ENCODE data around the gene ZNHIT3. TPM values are rescaled to one million over a fixed set of nuclear protein-coding genes. Genes with fewer than 3 reads are reported as not detected.
A peak's percentile ranks its signal among the peaks of the same experiment; 100 is the strongest.

ZNHIT3 gene
- total RNA-seq, 4 donors from 2014 or later = 19.8 to 35.2 (median 25.4) TPM

DNA sequence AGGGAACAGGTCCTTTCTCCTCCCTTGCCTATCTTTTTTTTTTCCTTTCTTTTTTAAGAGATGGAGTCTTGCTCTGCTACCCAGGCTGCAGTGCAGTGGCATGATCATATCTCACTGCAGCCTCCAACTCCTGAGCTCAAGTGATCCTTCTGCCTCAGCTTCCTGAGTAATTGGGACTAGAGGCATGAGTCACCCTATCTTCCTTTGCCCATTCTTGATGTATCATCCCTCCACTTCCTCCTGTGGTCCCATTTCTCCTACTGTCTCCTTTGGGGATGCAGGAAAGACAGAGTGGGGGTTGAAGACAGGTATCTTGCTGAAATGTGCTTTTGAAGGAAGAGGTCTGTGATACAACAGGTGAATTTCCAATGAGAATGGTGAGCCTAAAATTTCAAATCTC lies 42.6 kb downstream of the ZNHIT3 start:
- no peak for DNase-seq (ENCODE audit: low spot score)
- no peak for ATAC-seq (ENCODE audit: low FRiP score)
- TF ChIP-seq, protein P1, sequence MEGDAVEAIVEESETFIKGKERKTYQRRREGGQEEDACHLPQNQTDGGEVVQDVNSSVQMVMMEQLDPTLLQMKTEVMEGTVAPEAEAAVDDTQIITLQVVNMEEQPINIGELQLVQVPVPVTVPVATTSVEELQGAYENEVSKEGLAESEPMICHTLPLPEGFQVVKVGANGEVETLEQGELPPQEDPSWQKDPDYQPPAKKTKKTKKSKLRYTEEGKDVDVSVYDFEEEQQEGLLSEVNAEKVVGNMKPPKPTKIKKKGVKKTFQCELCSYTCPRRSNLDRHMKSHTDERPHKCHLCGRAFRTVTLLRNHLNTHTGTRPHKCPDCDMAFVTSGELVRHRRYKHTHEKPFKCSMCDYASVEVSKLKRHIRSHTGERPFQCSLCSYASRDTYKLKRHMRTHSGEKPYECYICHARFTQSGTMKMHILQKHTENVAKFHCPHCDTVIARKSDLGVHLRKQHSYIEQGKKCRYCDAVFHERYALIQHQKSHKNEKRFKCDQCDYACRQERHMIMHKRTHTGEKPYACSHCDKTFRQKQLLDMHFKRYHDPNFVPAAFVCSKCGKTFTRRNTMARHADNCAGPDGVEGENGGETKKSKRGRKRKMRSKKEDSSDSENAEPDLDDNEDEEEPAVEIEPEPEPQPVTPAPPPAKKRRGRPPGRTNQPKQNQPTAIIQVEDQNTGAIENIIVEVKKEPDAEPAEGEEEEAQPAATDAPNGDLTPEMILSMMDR (IDR thresholded peaks at IDR 0.05) = no peak

DNA sequence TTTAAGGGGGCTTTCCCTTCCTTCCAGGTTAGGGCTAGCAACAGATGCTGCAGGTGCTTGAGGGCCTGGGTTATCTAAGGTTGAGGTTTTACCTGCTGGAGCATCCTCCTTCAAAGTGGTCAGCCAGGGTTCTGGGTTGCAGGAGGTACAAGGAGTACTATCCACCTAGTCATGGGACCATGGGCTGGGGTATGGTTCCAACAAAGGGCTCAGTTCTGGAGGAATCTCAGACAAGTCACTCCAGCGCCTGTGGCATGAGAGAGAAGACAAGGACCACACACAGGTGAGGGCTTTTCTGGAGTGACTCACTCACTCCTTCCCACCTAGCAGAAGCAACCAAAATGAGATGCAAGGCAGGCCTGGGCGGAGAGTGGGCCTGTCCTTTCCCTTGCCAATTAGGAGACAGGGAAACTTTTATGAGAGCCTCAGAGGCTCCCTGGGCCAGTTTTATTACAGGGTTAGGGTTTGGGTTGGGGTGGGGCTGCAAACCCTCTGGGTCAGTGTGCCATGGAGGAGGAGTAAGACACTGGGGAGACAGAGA lies 46.0 kb downstream of the ZNHIT3 start:
- no peak for ATAC-seq (ENCODE audit: low FRiP score)
- TF ChIP-seq, protein P1 (IDR thresholded peaks at IDR 0.05) = no peak
- no peak for DNase-seq (ENCODE audit: low spot score)

DNA sequence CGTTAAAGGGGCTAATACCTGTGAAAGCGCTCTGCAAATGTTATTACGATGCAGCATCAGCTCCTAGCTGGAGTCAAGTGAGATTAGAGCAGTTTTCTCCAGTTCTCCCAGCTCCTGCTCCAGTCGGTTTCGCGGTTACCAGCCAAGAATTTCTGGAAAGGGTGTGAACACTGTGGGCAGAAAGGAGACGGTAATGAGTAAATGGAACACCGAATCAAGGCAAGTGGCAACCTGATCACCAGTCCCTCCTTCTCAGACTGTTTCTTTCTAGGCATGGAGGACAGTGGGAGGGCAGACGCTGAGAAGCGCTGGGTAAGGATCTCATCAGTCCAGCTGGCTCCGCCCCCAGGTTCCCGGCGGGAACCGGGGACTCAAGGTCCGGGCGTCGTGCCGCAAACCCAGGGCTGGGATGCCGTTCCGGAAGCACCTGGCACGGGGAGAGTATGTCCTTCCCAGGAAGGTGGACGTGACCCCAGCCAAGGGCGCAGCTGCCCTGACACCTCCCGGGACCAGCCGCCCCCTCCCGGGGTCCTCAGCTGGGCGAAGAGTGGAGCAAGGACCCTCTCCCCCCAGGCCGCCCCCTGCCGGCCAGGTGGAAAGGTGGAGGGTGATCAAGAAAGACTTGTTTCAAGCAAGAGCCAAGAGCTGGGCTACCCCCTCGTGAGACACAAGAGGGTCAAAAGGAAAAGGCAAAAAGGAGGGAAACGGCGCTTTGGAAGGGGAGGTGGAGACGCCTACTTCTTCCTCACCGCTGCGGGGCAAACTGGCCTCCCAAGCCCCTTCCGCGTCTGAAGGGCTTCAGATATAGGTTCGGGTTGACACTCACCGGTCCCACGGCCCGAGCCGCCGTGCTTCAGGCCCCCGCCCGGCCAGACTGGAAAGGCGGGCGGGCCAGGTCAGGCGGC lies 47.7 kb downstream of the ZNHIT3 start:
- ATAC-seq (ENCODE audit: low FRiP score) (peak; percentile 65), DNase-seq (ENCODE audit: low spot score) (peak; percentile 42)
- TF ChIP-seq, protein P1 (IDR thresholded peaks at IDR 0.05) = peak in 1 of 3 donors; percentile 39

DNA sequence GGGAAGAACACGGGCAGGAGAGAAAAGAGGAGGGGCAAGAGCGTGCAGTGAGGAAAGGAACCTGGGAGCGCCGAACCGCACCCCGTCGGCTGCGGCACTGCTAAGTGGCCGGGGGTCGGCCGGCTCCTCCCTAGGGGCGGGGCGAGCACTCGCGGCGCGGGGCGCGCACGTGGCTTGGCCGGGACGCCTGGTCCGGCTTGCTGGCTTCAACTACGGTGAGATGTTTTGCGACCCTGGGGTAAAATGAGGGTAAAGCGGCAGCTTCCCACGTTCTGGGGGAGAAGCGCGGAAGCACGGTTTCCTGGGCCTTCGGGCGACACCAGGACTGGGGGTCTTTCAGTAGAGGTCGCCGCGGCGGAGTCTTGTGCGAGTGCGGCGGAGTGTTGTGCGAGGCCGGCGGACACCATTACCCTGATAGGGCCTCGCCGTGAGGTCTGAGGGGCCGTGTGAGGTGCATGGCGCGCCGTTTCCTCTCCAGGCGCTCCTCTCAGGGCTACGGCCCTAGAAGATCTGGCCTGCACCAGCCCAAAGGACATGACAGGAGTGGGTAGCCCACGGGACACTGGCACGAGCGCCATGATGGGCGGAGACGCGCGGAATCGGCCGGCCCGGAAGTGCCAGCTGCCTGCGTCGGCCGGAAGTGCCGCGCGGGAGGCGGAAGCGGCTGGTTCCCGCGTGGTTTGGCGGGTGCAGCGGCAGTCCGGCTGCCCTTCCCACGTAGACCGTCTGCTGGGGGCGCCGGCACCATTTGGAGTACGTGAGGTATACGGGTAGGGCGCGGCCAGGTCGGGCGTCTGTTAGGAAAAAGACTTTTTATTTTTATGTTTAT lies 48.6 kb downstream of the ZNHIT3 start, which contains the start of the genes MYO19 and PIGW:
Gene MYO19, minus strand, starts transcription at position 29 of the 829 bp plus-strand sequence. CDS start 2,330 bp downstream, outside the sequence.
Gene PIGW, plus strand, starts transcription at position 148 of the 829 bp plus-strand sequence. CDS start 2,115 bp downstream, outside the sequence.
- peak; percentile 96 for ATAC-seq (ENCODE audit: low FRiP score)

DNA sequence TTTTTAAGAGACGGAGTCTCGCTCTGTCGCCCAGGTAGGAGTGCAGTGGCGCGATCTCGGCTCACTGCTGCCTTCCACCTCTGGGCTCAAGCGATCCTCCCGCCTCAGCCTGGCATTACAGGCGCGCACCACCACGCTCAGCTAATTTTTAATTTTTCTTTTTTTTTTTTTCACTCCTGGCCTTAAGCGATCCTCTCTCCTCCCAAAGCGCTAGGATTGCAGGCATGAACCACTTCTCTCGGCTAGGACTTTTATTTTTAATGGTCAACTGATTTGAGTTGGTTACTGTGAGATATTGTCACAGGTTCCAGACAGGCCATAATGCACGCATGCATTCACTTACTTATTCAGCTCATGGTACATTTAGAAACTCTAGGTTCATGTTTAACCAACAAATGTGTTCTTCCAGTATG lies 49.2 kb downstream of the ZNHIT3 start:
- ATAC-seq (ENCODE audit: low FRiP score) (no peak), DNase-seq (ENCODE audit: low spot score) (no peak)
- TF ChIP-seq, protein P1 (IDR thresholded peaks at IDR 0.05) = no peak

More for the DNA sequence above, 48.6 kb downstream of the ZNHIT3 start, which contains the start of the genes MYO19 and PIGW:
- DNase-seq (ENCODE audit: low spot score) = peak; percentile 44
- TF ChIP-seq, protein P1 (IDR thresholded peaks at IDR 0.05) = no peak

DNA sequence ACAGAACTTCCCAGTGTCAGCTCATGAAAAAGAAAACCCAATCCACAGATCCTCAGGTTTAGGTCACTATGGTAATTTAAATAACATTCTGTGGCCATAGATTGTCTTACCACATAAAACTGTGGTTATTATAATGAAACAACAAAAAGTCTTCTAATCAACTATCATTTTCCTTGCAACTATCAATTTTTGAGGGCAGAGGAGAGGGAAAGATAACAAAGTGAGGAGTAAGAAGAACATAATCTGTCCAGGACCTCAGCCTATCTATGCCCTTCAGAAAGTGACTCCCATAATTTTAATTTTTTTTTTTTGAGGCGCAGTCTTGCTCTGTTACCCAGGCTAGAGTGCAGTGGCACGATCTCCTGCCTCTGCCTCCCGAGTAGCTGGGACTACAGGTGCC lies 54.2 kb downstream of the ZNHIT3 start:
- DNase-seq (ENCODE audit: low spot score) (no peak), ATAC-seq (ENCODE audit: low FRiP score) (no peak)
- TF ChIP-seq, protein P1 (IDR thresholded peaks at IDR 0.05) = no peak
